GM18867 (cell line): Measurements from ENCODE around the gene KLRC4.
"Not testable (repeated sequence)": the region's sequence is repeated elsewhere in the genome, so short reads cannot be mapped to it uniquely, and the experiment has no call there.

Experiments
- ATAC-seq: cut with Tn5 transposase; IDR thresholded peaks from one replicate; pipeline ENCODE4 v1.9.1; 2021; ENCODE audit warnings: mild to moderate bottlenecking, moderate library complexity; ENCODE audit not compliant: unreplicated experiment

KLRC4 gene

GRCh38 chr12:10369557-10370415 lies 39.8 kb downstream of the KLRC4 start:
- ATAC-seq = no peak

DNA sequence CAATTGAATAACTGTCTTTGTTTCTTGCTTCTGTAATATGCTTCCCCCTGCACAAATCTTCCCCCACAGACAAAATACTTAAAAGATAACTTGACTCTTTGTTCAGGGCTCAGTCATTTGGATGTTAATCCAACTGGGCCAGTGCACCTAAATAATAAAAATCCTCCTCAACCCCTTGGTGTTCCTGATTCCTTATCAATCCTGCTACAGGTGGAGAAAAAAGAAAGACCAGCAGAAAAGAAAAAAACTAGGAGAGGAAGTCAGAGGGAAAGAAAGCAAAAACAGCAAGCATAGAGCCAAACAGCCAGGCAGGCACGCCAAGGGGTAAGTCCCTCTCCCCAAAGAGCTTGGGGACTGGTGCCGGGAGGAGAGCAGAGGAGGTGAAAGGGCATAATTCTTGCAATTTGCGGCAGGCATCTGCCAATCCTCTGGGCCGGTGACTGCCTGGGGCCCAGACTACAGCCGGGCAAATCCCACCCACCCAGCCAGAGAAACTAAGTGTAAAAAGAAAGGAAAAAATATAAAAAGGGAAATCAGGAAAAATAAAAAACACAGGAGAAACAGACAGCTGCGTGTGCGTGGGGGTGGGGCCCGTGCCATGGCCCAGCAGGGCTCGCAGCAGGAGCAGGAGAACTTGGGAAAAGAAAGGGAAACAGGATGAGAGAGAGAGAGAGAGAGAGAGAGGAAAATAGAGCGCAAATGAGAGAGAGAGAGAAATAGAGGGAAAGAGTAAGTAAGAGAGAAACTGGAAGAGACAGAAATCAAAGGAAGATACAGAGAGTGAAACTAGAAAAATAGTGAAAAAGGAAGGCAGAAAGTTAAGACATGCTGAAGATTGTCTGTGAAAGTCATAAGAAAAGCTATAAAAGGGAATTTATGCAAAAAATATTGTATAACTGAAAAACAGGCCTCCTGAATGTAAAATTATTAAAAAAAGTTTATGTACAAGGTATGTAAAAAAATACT lies 41.1 kb downstream of the KLRC4 start:
- no peak for ATAC-seq

GRCh38 chr12:10367714-10368113 lies 41.8 kb downstream of the KLRC4 start:
- not testable (repeated sequence) for ATAC-seq

- ATAC-seq = no peak
Measured at GRCh38 chr12:10366875-10367274, 42.7 kb downstream of the KLRC4 start.

- ATAC-seq = no peak
Measured at GRCh38 chr12:10365696-10366405, 43.7 kb downstream of the KLRC4 start.

- ATAC-seq = peak; percentile 60
Measured at GRCh38 chr12:10364815-10365622, 44.5 kb downstream of the KLRC4 start.

- ATAC-seq = peak; percentile 85
Measured at GRCh38 chr12:10363914-10364814, 45.4 kb downstream of the KLRC4 start.

DNA sequence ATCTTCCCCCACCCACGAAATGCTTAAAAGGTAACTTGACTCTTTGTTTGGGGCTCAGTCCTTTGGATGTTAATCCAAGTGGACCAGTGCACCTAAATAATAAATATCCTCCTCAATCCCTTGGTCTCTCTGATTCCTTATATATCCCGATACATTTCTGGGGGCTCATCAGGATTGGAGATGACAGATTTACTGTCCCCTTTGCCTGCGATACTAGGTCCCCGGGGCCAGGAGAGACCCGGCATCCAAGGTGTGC lies 46.0 kb downstream of the KLRC4 start:
- no peak for ATAC-seq

- ATAC-seq = no peak
Measured at GRCh38 chr12:10362828-10363657, 46.5 kb downstream of the KLRC4 start.

GRCh38 chr12:10362325-10362724 lies 47.2 kb downstream of the KLRC4 start:
- ATAC-seq = no peak

GRCh38 chr12:10361622-10362021 lies 47.9 kb downstream of the KLRC4 start:
- no peak for ATAC-seq

- no peak for ATAC-seq
Measured at GRCh38 chr12:10361084-10361483, 48.5 kb downstream of the KLRC4 start.

DNA sequence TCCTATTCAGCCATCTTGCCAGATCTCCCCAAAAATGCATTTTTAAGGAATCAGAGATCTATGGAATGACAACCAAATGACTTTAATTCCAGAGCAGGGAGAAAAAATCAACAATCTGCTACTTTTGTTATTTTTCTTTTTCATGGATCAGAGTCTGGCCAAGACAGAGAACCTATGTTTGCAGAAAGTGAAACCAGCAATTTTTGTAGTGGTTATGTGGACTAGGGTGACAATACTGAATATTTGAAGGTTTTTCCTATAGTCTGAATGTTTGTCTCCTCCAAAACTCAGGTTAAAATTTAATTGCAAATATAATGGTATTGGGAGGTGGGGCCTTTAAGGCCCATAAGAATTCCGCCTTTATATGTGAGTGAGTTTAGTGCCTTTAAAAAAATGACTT lies 50.6 kb downstream of the KLRC4 start:
- ATAC-seq = no peak

DNA sequence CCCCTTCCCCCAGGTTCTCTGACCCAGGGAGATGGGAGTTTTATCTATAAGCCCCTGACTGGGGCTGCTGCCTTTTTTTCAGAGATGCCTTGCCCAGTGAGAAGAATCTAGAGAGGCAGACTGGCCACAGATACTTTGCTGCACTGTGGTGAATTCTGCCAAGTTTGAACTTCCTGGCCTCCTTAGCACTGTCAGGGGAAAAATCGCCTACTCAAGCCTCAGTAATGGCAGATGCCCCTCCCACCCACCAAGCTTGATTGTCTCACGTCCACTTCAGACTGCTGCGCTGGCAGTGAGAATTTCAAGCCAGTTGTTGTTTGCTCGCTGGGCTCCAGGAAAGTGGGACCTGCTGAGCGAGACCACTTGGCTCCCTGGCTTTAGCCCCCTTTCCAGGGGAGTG lies 51.4 kb downstream of the KLRC4 start:
- no peak for ATAC-seq
